Activated CD8-positive, alpha-beta memory T cell treated with anti-CD3 and anti-CD28 coated beads, Interleukin-2, amount 50 U/mL, for 1 hour (primary cell): ENCODE results near the gene CDH13.

ENCODE experiments used
- DNase-seq: peaks from one replicate; pipeline ENCODE4 v3.0.0-alpha.2; 2020; ENCODE audit errors: extremely low read depth

The CDH13 gene

DNA sequence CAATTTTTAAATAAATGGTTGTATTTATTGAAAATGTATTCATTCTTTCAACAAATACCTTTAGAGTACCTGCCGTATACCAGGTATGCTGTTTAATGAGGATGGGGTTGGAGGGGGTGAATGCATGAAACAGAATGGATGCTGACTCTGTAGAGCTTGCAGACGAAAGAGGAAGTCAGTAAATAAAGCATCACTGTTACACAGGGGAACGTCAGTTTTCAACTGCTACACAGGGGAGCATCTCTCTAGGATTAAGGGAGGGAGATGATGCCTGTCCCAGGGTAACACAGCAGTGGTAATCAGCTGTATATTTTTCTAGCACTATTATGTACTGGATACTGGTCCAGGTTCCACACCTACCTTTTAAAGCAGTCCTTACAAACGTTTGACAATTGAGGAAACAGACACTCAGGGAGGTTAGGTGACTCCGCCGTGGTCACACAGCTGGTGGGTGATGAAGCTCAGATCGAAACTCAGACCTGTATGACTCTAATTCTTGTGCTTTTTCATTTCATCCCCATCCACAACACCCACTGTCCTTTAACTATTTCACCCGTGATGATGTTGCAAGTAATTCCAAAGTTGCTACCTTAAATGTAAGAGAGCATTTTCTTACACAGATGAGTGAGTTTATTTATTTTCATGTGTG is 728.9 kb downstream of the CDH13 start:
- DNase-seq: no peak

DNA sequence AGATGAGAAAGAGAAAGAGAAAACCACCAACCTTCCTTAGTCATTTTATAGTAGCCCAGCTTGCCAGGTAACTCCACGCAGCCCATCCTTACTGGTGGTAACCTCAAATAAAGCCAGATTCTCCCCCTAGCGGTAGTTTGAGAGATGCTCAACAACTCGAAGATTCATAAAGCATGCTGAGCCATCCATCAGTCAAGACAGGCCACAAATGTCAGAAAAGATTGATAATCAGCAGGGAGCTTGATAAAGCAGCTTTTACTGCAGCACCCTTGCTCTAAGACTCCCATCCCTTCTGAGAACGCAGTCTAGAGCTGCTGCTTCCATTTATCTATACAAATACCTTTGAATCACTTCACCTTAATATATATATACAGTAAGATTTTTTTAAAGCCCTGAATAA is 729.5 kb downstream of the CDH13 start:
- no peak for DNase-seq

DNA sequence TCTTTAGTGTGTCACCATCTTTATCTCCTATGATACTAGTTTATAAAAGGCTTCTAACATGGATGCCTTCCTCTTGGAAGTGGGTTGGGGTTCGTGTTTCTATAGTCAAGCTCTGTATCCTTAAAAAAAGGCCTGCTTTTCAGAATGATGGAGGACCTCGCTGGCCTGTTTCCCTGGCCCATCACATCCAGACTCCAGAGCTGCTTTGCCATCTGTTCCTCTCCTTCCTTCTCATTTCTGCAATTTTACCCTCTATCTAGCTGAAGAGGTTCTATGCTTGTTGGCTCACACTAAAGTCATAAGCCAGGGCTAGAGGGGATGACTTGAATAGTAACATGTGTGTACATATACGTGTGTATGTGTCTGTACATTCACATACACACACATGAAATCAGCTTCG is 730.2 kb downstream of the CDH13 start:
- no peak for DNase-seq

DNA sequence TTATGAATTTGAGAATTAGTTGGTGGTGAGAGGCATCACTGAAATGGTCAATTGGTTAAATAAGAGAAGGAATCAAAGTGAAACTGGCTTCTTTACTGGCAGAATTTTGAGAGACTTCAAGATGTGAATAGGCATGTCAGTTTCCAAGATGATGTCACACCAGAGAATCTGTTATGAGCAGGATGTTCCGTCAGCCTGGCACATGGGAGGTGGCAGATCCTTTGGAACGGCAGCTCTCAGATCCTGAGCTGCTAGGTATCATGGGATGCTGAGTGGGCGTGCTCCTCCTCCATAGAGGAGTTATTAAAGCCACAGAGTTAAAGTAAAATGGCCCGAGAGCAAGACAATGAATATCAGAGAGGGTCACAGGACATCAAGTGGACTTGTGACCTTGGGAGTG is 736.8 kb downstream of the CDH13 start:
- DNase-seq: no peak

DNA sequence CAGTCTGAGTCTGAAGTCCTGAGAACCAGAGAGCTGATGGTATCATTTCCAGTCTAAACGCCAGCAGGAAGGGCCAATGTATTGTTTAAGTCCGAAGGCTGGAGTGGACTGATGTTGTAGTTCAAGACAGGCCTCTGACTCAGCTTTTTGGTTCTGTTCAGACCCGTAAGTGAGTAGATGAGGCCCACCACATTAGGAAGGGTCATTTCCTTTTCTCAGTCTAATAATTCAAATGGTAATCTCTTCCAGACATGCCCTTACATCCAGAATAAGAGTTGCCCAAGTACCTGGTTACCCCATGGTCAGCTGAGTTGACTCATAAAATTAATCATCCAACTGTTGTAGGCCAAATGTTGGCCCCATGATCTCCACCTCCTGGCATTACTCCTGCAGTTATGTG is 738.4 kb downstream of the CDH13 start:
- DNase-seq: no peak

DNA sequence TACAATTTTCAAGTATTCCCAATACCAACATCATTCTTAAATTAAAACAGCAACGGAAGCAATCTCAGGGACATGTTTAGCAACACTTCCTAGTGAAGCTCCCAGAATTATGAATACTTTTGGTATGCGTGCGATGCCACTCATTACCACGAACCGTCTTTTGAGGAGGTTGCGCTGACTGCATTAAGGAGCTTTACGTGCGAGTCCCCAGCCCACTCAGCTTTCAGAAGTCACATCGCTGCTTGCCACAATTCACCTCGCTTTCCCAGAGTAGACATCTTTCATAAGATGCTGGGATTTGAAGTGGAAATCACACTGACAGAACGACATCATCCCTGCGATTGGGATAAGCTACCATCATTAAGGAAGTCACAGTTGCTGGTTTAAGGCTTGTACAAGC is 739.5 kb downstream of the CDH13 start:
- no peak for DNase-seq

DNA sequence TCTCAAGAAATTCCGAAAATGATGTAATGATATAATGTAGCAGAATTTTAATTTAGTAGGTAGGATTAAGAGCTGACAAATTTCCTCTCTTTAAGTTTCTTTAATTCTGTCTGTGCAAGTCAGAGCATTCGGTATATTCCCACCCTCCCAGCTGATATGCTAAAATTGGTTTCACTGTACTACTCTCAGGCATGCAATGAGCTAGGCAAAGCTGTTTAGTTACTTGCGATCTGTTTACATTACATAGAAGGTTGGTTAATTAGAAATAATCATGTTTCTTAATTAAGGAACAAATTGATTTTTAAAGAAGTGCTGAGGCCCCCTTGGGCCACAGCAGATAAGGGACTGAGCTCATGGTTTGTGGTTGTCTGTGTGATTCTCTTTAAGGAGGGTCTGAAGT is 748.2 kb downstream of the CDH13 start:
- no peak for DNase-seq

DNA sequence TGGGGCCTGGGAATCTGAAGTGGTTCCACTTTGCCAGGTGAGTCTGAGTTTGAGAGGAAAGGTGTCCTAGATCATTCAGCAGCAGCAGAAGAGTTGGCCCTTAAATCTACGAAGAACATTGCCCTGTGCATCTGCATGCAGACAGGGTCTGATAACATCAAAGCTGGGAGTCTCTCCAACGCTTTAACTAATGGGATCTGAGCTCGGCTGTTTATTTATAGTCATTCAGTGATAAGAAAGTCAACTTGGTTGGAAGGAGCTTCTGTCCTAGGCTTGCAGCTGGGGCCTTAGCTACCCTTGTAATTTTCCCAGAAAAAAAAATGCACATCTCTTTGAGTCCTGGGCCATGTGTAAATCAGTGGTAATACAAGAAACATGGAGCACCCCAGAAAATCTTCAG is 763.0 kb downstream of the CDH13 start:
- no peak for DNase-seq

DNA sequence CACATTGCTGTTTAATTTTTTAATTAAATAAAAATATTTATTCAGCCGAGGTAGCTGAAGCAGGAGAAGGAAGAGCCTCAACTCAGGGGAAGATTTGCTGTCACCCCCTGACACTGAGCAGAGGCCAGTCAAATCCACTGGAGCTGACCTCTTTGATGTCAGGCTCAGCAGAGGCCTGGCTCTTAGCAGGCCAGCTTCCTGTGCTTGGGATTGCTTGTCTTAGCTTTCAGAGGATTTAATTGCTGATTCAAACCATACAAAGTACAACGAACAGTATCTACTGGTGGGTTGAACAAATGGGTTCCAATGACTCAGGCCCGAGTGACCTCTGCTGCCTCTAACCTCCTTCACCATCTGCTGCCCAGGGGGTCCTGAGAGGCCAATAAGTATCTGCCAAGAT is 764.0 kb downstream of the CDH13 start:
- no peak for DNase-seq

DNA sequence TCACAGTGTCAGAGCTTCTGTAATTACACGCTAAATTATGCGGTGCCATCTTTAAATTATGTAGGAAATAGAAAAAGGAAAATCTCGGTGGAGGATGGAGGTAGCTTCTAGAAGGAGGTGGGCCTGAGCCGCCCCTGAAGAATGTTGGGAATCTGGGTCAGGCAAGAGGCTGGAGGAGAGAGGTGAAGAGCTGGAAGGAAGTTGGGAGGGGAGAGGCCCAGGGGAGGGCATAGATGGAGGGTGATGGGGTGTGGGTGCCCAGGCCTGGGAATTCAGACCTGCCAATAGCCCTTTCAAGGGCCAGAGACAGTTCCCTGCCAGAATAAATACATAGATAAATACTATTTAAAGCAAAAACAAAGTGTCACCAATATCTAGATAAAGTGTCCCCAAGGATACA is 766.0 kb downstream of the CDH13 start:
- DNase-seq: no peak

DNA sequence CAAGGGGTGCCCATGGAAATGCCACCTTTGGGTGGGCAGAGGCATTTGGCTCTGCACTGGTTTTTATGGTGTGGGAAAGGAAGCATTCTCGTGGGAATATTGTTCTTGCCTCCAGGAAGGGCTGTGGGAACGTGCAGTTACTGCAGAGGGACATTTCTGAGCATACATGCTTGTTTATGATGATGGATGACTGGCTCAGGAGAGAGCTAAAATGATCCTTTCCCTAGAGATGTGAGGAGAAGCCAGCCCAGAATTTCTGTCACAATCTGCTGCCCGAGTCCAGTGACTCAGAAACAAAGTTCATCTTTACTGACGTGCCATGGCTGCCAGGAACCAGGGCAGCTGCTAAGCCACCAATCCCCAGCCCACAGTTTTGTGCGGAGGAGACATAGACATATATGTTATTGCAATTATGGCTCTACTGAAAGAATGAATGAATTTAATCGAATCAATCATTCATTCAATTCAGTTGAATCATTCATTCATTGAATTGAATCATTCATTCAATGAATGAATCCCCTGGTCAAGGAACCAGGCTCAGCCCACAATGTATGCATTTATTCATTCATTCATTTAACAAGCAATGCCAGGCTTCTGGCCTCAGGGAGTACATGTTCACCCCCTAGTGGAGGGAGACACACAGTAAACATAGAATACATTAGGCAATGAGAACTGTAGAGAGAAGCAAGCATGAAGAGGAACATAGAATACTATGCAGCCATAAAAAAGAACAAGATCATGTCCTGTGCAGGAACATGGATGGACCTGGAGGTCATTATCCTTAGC is 766.6 kb downstream of the CDH13 start:
- DNase-seq: no peak

DNA sequence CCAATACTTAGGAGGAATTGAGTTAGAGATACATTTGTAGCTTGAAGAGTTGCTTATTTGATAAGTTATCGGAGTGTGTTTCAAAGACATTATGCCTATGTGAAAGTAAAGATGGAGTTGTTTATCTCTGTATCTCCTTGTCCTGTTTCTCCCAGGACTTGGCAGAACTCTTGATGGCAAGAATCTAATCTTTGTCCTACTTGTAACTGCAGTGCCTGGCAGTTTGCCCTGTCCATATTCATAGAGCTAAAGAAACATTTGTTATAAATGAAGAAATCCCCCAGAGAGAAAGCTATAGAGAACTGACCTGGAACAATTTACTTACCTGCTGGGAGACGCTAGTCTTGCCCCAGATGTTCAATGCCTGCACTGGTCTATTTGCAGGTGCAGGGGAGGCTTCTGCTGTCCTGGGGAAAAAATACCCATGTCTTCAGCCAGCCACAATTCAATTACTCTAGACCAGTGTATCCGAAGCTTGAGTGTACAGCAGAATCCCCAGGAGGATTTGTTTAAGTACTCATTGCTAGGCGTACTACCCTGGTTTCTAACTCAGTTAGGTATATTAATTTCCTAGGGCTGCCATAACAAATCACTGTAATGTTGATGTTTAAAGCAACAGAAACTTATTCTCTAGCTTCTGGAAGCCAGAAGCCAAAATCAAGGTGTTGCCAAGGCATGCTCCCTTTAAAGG is 771.0 kb downstream of the CDH13 start:
- DNase-seq: no peak

DNA sequence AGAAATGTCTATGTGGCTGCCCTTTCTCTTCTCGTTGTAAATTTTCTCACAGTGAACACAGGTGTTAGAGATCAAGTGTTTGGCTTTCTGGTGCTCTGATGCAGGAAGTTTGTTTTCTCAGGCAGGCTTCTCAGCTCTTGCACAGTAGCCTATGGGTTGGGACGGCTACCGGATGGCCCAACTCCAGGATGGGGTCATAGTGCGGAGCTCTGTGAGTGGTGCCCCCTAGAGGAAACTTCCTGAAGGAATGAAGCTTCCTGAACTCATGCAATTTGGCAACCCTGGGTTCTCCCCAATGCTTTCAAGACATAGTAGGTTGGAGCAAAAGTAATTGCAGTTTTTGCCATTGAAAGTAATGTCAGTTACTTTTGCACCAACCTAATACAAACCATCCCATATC is 773.5 kb downstream of the CDH13 start:
- DNase-seq: no peak

DNA sequence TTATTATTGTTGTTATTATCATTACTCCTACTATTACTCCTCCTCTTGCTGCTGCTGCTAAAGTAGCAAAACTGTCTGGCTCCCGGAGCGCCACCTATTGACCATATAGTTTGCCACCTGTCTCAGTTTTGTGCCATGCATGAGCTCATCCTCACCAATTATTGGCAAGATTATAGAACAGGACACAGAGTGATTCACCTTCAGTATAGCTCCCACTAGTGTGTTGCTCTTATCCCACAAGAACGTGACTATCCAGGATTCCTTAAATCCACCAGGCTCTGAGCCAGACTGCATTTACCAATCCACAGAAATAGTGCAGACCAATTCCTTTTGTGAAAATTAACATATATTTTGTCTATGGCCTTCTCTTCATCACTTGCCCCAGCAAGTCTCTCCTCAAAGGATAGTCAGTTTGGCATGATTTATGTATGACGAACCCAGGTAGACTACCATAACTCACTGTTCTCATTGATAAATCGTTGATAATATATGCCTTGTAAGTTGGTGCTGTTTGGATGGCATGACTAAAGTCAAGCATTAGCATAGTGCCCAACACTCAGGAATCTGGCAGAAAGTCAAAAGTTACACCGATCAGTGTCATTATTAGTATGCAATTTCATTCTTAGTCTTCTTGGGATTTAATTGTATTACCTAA is 775.5 kb downstream of the CDH13 start:
- no peak for DNase-seq

DNA sequence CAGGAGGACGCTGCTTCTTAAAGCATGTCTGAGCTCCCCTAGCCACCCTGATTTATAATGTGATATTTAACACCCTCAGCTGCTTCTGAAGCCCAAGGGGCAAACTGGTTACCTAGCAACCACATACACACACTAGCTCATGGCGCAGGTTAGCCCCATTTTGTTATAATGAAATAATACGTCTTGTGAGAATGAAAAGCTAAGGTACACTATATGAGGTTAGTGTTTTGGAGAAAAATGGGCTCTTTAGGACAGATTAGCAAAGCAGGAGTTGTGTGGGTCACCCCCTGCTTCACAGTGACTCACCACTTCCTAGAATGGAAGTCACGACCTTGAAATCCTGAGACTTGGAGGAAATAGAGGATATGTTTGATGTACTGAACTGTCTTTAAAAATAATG is 776.2 kb downstream of the CDH13 start:
- no peak for DNase-seq

DNA sequence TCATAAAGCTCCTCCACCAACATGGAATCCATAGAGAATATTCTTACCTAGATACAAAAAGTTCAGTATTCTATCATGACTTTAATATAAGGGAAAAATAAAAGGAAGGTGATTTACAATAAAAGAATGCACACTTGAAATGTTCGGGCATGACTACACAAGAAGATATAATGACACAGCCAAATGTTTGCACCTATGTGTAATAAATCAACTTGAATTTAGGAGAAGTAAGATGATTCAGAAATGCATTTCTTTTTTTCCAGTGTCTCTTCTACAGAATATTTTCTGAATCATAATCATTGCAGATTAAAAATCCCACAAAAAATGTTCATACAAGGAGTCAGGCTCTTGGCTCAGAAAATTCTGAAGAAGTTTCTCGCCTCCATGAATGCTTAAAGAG is 777.0 kb downstream of the CDH13 start:
- DNase-seq: no peak

DNA sequence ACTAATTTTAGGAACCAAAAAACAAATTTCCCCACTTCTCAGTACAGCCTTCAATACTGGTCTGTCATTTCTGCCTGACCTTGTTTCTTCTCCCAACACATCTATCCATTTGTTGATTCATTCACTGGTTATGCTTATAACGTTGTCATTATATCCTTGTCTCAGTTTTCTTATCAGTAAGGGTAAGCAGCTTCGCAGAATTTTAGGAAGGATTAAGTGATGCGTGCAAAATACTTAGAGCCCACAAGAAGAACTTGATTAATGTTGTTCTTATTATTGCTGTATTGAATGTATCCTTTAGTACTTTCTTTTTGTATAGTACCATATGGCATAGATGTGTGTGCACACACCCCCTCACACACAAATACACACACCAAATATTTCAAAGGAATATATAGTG is 777.5 kb downstream of the CDH13 start:
- DNase-seq: no peak

DNA sequence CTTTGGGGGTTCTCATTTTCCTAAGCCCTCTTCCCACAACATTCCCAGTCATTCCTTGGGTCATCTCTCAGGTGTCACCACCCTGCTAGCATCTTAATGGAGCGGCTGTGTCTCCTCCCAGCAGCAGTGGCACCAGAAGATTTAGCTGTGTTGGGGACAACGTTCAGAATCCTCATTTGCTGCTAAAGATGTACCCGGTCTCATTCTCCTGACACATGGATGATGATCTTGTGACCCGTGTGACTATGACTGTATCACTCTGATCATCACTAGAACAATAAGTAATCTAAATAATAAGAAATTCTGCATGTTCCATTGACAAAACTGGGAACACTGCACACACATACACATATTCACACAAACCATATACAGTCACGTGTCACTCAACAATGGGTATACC is 781.2 kb downstream of the CDH13 start:
- DNase-seq: no peak

DNA sequence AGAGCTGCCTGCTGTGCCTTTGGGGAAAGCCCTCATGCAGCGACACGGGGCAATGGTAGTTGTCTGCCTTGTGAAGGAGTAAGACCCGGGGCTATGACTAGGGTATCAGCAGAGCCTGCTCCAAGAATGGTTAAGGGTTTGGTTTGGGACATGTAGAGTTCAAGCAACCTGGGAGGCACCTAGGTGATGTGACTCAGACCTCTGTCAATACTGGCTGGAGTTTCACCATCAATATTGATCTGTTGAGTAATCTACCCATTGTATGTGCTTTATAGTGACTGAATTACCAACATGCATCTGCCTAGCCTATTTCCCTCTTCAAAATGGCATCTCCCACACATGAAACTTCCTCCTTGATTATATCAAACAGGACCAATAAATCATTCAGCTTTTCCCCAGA is 782.6 kb downstream of the CDH13 start:
- DNase-seq: no peak

DNA sequence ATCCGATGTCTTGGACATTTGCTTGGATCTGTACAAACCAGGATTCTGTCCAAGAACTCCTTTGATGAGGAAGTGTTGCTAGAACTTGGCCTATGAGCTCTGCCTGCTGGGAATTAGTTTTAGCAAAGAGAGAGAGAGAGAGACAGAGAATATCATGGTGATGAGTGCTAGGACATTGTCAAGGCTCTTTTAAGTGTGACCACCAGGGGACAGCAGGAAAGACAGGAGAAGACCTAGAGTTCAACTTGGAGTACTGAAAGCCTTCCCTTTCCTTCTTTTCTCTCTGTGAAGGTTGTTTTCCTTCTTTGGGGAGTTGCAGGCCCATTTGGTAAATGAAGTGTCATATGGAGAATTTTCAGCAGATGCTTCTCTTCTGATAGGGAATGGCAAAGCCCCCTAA is 791.8 kb downstream of the CDH13 start:
- no peak for DNase-seq

DNA sequence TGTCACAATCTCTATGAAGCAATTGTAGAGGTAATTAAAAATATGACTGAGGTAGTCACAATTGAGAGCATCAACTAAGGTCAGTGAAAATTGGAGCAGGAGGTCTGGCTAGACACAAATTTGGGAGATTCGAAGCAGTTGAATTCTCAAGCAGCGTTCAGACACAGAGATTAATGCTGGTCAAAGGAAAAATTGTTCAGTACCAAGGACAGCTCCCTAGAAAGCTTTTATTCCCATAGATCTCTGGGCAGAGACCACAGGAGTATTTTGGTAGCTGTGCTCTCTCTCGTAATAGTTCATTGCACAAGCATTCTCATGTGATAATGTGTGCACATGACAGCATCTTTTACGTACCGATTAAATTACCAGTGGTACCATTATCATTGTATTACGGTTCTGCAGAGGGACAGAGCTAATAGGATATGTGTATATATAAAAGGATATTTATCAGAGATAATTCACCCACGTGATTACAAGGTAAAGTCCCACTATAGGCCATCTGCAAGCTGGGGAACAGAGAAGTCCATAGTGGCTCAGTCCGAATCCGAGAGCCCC is 793.5 kb downstream of the CDH13 start:
- DNase-seq: no peak

DNA sequence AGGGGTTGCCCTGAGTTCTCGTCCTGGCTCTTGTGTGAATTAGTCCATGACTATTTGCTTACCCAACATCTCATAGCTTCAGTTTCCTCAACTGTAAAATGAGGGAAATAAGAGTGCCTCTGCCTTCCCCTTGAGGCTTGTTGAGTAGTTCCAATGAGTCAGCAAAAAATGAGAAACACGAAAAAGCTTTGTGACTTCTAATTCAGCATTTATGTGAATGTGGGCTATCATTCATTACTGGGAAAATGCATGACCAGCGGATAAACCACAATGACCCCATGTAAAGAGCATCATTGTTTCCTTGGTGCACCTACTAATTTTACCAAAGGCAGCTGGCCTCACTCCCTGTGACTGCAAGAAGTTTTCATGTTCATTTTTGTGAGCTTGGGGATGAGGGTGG is 806.4 kb downstream of the CDH13 start:
- no peak for DNase-seq
